Loucy (cell line): ENCODE results near the gene KLK13.

Source experiments
- H2AFZ ChIP-seq: fragments of 200-600 bp; sonication (generic); 2 replicates; pipeline ENCODE4 v1.6.0; 2016; ENCODE audit warnings: antibody characterized with exemption, mild to moderate bottlenecking, low read length, moderate library complexity
- H3F3A ChIP-seq: fragments of 200-600 bp; 2 replicates; pipeline ENCODE4 v1.6.0; 2016; ENCODE audit warnings: antibody characterized with exemption, low read depth, mild to moderate bottlenecking
- H3K27me3 ChIP-seq: fragments of 200-600 bp; sonication (generic); 2 replicates; pipeline ENCODE4 v1.6.1; 2014; ENCODE audit warnings: low read length, mild to moderate bottlenecking; ENCODE audit not compliant: insufficient read depth, poor library complexity, severe bottlenecking
- H3K36me3 ChIP-seq: fragments of 200-600 bp; sonication (generic); 2 replicates; pipeline ENCODE4 v1.6.1; 2016; ENCODE audit warnings: low read length; ENCODE audit not compliant: insufficient read depth
- H3K4me1 ChIP-seq: fragments of 200-600 bp; sonication (generic); 2 replicates; pipeline ENCODE4 v1.5.1; 2014; ENCODE audit warnings: low read length, mild to moderate bottlenecking; ENCODE audit not compliant: insufficient read depth, poor library complexity, severe bottlenecking
- H3K4me2 ChIP-seq: fragments of 200-600 bp; sonication (generic); 2 replicates; pipeline ENCODE4 v1.6.0; 2014; ENCODE audit warnings: antibody characterized with exemption, low read length, low read depth, mild to moderate bottlenecking; ENCODE audit not compliant: poor library complexity, severe bottlenecking
- H3K4me3 ChIP-seq: fragments of 200-600 bp; sonication (generic); 2 replicates; pipeline ENCODE4 v1.5.1; 2014; ENCODE audit warnings: low read length, mild to moderate bottlenecking, mixed read lengths; ENCODE audit not compliant: poor library complexity, severe bottlenecking
- H3K79me2 ChIP-seq: fragments of 200-600 bp; sonication (generic); 2 replicates; pipeline ENCODE4 v1.6.1; 2014; ENCODE audit warnings: low read length; ENCODE audit not compliant: insufficient read depth
- H3K9ac ChIP-seq: fragments of 200-600 bp; sonication (generic); 2 replicates; pipeline ENCODE4 v1.6.0; 2014; ENCODE audit warnings: mild to moderate bottlenecking, low read depth, low read length, moderate library complexity; ENCODE audit not compliant: poor library complexity, severe bottlenecking
- H3K9me2 ChIP-seq: fragments of 200-600 bp; sonication (generic); replicated peaks from 2 replicates; pipeline ENCODE4 v1.6.1; 2016; ENCODE audit warnings: low read depth, low read length, mixed read lengths
- H3K9me3 ChIP-seq: fragments of 200-600 bp; sonication (generic); 2 replicates; pipeline ENCODE4 v1.6.1; 2014; ENCODE audit warnings: mild to moderate bottlenecking, antibody characterized with exemption, low read length, low read depth; ENCODE audit not compliant: insufficient read depth
- H4K20me1 ChIP-seq: fragments of 200-600 bp; sonication (generic); 2 replicates; pipeline ENCODE4 v1.6.0; 2014; ENCODE audit warnings: antibody characterized with exemption, low read length, mild to moderate bottlenecking; ENCODE audit not compliant: insufficient read depth, poor library complexity, severe bottlenecking
- EZH2phosphoT487 ChIP-seq: fragments of 200-600 bp; IDR thresholded peaks from 2 replicates; pipeline ENCODE4 v1.6.1; 2018; ENCODE audit warnings: antibody characterized with exemption, mild to moderate bottlenecking, moderate library complexity, borderline replicate concordance
- TF ChIP-seq, protein P1 (sequence below): fragments of 200-600 bp; sonication (generic); conservative IDR thresholded peaks from 2 replicates; pipeline ENCODE4 v1.5.1; 2014; ENCODE audit warnings: mild to moderate bottlenecking, antibody characterized with exemption, low read length

The KLK13 gene

GRCh38 chr19:51026554-51026831, 38.4 kb downstream of the KLK13 start, which contains the start of gene KLK11:
Gene KLK11, minus strand, starts transcription at chr19:51026616. Its CDS starts 985 bp downstream, at chr19:51025631.
- no peak within 1 kb of the TSS for H2AFZ ChIP-seq
- H3K4me3 ChIP-seq: no peak within 1 kb of the TSS
- H3K4me1 ChIP-seq: no peaks in the 10 kb centered on the region
- no peaks in the 10 kb centered on the region for H3K36me3 ChIP-seq
- H3K9me3 ChIP-seq: no peaks in the 10 kb centered on the region
- H3F3A ChIP-seq: no peaks in the 10 kb centered on the region
- H3K4me2 ChIP-seq: no peak within 1 kb of the TSS
- H4K20me1 ChIP-seq: no peaks in the 10 kb centered on the region
- TF ChIP-seq EZH2phosphoT487: no peak
- TF ChIP-seq, protein P1, sequence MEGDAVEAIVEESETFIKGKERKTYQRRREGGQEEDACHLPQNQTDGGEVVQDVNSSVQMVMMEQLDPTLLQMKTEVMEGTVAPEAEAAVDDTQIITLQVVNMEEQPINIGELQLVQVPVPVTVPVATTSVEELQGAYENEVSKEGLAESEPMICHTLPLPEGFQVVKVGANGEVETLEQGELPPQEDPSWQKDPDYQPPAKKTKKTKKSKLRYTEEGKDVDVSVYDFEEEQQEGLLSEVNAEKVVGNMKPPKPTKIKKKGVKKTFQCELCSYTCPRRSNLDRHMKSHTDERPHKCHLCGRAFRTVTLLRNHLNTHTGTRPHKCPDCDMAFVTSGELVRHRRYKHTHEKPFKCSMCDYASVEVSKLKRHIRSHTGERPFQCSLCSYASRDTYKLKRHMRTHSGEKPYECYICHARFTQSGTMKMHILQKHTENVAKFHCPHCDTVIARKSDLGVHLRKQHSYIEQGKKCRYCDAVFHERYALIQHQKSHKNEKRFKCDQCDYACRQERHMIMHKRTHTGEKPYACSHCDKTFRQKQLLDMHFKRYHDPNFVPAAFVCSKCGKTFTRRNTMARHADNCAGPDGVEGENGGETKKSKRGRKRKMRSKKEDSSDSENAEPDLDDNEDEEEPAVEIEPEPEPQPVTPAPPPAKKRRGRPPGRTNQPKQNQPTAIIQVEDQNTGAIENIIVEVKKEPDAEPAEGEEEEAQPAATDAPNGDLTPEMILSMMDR: no peak
- H3K9me2 ChIP-seq: no peaks in the 10 kb centered on the region
- no peaks in the 10 kb centered on the region for H3K27me3 ChIP-seq
- H3K79me2 ChIP-seq: no peaks in the 10 kb centered on the region
- no peak within 1 kb of the TSS for H3K9ac ChIP-seq

DNA sequence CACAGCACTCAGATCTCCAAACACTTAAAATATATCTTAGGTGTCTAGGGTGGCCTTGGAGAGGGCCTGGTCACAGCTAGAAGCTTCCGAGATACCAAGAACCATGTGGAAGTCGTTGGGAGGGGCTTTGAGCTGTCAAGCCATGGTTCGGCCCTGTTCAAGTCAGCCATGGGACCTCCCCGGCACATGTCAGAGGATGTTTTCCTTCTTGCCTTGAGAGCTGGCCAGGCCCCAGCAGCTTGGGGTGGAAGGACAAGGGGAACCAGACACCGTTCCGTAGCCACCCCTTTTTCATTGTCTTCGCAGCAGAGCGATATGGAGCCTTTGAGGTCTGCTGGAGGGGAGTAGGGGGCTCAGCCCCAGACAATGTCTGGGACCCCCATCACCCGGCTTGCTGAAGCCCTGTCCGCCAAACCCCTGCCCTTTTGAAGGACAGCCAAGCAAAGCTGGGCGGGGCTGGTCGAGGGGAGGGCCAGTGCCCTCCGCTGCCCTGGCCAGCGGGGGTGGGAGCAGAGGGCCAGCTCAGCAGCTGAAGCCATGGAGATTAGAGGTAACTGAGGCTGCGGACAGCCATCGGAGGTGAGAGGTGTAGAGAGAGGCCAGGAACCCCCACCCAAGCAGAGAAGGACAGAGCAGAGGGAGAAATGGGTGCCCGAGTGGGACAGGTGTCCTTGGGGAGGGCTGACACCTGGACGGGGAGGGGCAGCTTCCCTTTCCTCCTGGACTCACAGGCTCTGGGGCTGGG, 38.9 kb downstream of the KLK13 start:
- H3K9me2 ChIP-seq: no peaks in the 10 kb centered on the region
- no peaks in the 10 kb centered on the region for H3K27me3 ChIP-seq
- no peak overlapping the region for H3K4me2 ChIP-seq
- H3K4me3 ChIP-seq: no peak overlapping the region
- no peak overlapping the region for H3K9ac ChIP-seq
- H3K79me2 ChIP-seq: no peaks in the 10 kb centered on the region
- H3K4me1 ChIP-seq: no peaks in the 10 kb centered on the region
- no peaks in the 10 kb centered on the region for H4K20me1 ChIP-seq
- no peaks in the 10 kb centered on the region for H3K36me3 ChIP-seq
- no peak overlapping the region for H2AFZ ChIP-seq
- no peaks in the 10 kb centered on the region for H3K9me3 ChIP-seq
- no peak for TF ChIP-seq EZH2phosphoT487
- TF ChIP-seq, protein P1: no peak
- H3F3A ChIP-seq: no peaks in the 10 kb centered on the region

GRCh38 chr19:51025401-51025800, 39.5 kb downstream of the KLK13 start:
- Histone ChIP-seq H3K9ac (no peak overlapping the region), H3K79me2 (no peaks in the 10 kb centered on the region), H3K4me3 (no peak overlapping the region), H3F3A (no peaks in the 10 kb centered on the region), H3K27me3 (no peaks in the 10 kb centered on the region), H2AFZ (no peak overlapping the region), H3K36me3 (no peaks in the 10 kb centered on the region), H4K20me1 (no peaks in the 10 kb centered on the region), H3K4me2 (no peak overlapping the region), H3K9me2 (no peaks in the 10 kb centered on the region), H3K4me1 (no peaks in the 10 kb centered on the region), H3K9me3 (no peaks in the 10 kb centered on the region)
- TF ChIP-seq EZH2phosphoT487: no peak
- TF ChIP-seq, protein P1: no peak
